Esophagus muscularis mucosa (tissue), 3 donors: ENCODE results near the gene SPATA33.

Source experiments
- POLR2A ChIP-seq: fragments of 450-650 bp; IDR thresholded peaks from one replicate; pipeline ENCODE4 v1.6.1; 2017; ENCODE audit warnings: antibody characterized with exemption, moderate library complexity, mild to moderate bottlenecking, low read depth
- POLR2AphosphoS5 ChIP-seq, 2 donors: sonication (generic); formaldehyde crosslinking; IDR thresholded peaks; one replicate each; pipeline ENCODE4 v1.6.1; 2017; ENCODE audit warnings: antibody characterized with exemption in 2 of 2
- TF ChIP-seq, protein P1 (sequence below), 3 experiments: fragments of 200-600 bp in 2 of 3; fragments of 450-650 bp in 1 of 3; sonication (generic) in 2 of 3; IDR thresholded peaks; one replicate each; pipeline ENCODE4 v1.5.1; 2017 to 2019; ENCODE audit warnings: antibody characterized with exemption in 3 of 3, mild to moderate bottlenecking in 2 of 3, moderate library complexity in 1 of 3

DNA sequence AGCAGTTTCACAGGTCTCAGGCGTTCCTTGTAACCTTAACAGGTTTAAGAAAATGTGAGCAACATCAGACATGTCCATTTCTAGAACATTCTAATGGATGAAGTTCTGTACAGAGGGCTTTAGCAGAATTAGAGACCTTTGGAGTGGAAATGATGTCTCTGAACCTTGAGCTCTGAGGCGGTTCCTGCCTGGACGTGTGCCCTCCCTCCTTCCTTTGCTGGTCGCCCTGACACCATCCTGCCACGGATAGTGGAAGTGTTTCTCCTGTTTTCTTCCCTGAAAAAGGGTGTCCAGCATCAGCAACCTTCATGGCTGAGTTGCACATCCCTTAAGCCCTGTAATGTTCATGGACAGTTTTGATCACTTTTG lies 11.1 kb downstream of the SPATA33 start:
- TF ChIP-seq, protein P1, sequence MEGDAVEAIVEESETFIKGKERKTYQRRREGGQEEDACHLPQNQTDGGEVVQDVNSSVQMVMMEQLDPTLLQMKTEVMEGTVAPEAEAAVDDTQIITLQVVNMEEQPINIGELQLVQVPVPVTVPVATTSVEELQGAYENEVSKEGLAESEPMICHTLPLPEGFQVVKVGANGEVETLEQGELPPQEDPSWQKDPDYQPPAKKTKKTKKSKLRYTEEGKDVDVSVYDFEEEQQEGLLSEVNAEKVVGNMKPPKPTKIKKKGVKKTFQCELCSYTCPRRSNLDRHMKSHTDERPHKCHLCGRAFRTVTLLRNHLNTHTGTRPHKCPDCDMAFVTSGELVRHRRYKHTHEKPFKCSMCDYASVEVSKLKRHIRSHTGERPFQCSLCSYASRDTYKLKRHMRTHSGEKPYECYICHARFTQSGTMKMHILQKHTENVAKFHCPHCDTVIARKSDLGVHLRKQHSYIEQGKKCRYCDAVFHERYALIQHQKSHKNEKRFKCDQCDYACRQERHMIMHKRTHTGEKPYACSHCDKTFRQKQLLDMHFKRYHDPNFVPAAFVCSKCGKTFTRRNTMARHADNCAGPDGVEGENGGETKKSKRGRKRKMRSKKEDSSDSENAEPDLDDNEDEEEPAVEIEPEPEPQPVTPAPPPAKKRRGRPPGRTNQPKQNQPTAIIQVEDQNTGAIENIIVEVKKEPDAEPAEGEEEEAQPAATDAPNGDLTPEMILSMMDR (IDR thresholded peaks at IDR 0.05): no peak
- TF ChIP-seq POLR2A (no peak), POLR2AphosphoS5 (IDR thresholded peaks at IDR 0.05) (no peak)
